Common myeloid progenitor, CD34-positive (primary cell): ENCODE data around the gene ZDHHC14.

ENCODE experiments used
- CTCF ChIA-PET: fragments of 350-600 bp; sonication (Branson Sonifier 250); formaldehyde crosslinking; loops from one replicate; lab custom pipeline; 2021; ENCODE audit warnings: antibody characterized with exemption; lab: Charles Lee
- POLR2A ChIA-PET: fragments of 350-600 bp; sonication (Branson Sonifier 250); formaldehyde crosslinking; loops from one replicate; lab custom pipeline; 2021; ENCODE audit warnings: antibody characterized with exemption; lab: Charles Lee
- DNase-seq, 3 donors: peaks; one replicate each; pipeline versions ENCODE4 v3.0.0 to v3.0.0-alpha.2; 2013
- H3K27ac ChIP-seq, 2 experiments: 1 replicate in 1 of 2; 2 replicates in 1 of 2; pipeline ENCODE4 v1.7.0; 2013; ENCODE audit warnings: inconsistent platforms in 2 of 2, low read length in 2 of 2, mild to moderate bottlenecking in 2 of 2, low read depth in 1 of 2, moderate library complexity in 1 of 2; ENCODE audit not compliant: severe bottlenecking in 2 of 2, insufficient read depth in 1 of 2, poor library complexity in 1 of 2
- H3K27me3 ChIP-seq, 5 experiments: replicated peaks in 2 of 5; 1 replicate in 3 of 5; 2 replicates in 2 of 5; pipeline versions ENCODE4 v1.6.1 to v1.7.0; 2013; ENCODE audit warnings: low read length in 4 of 5, mild to moderate bottlenecking in 2 of 5, moderate library complexity in 2 of 5, inconsistent platforms in 1 of 5; ENCODE audit not compliant: insufficient read depth in 5 of 5, control insufficient read depth in 4 of 5
- H3K36me3 ChIP-seq, 4 experiments: 1 replicate in 2 of 4; 2 replicates in 2 of 4; pipeline versions ENCODE4 v1.6.1 to v1.7.0; 2013; ENCODE audit warnings: low read length in 3 of 4, control low read depth in 1 of 4, mild to moderate bottlenecking in 1 of 4; ENCODE audit not compliant: control insufficient read depth in 4 of 4, insufficient read depth in 4 of 4
- H3K4me1 ChIP-seq, 4 experiments: 1 replicate in 3 of 4; 2 replicates in 1 of 4; pipeline versions ENCODE4 v1.6.1 to v1.7.1; 2013; ENCODE audit warnings: low read length in 3 of 4, mild to moderate bottlenecking in 3 of 4, control low read depth in 1 of 4, inconsistent platforms in 1 of 4, moderate library complexity in 1 of 4; ENCODE audit not compliant: control insufficient read depth in 4 of 4, insufficient read depth in 4 of 4; ENCODE audit errors: control extremely low read depth in 1 of 4
- H3K4me3 ChIP-seq, 7 experiments: 1 replicate in 4 of 7; 2 replicates in 3 of 7; pipeline versions ENCODE4 v1.5.1 to v1.7.0; 2013; ENCODE audit warnings: mild to moderate bottlenecking in 7 of 7, low read length in 6 of 7, moderate library complexity in 6 of 7, inconsistent platforms in 2 of 7, low read depth in 2 of 7, control low read depth in 1 of 7; ENCODE audit not compliant: insufficient read depth in 4 of 7, control insufficient read depth in 1 of 7; ENCODE audit errors: extremely low read depth in 1 of 7
- H3K9me3 ChIP-seq, 5 experiments: 1 replicate in 4 of 5; 2 replicates in 1 of 5; pipeline versions ENCODE4 v1.6.1 to v1.7.1; 2013; ENCODE audit warnings: low read length in 4 of 5, mild to moderate bottlenecking in 2 of 5, inconsistent platforms in 1 of 5, low read depth in 1 of 5, moderate library complexity in 1 of 5; ENCODE audit not compliant: control insufficient read depth in 4 of 5, insufficient read depth in 2 of 5; ENCODE audit errors: control extremely low read depth in 1 of 5
- WGBS: methylation state at CpG from one replicate; pipeline ENCODE4 v1.1.5; 2013; ENCODE audit not compliant: insufficient coverage; 5-methylcytosine and 5-hydroxymethylcytosine counted together

Gene ZDHHC14

GRCh38 chr6:157683707-157684106 lies 302.7 kb downstream of the ZDHHC14 start:
- Histone ChIP-seq H3K4me1 (no peaks in the 10 kb centered on the region), H3K9me3 (no peaks in the 10 kb centered on the region), H3K4me3 (no peak overlapping the region), H3K27ac (no peak overlapping the region), H3K27me3 (peaks cover 0 to 2% (median 0%) of the 10 kb centered on the region in 5 experiments), H3K36me3 (no peaks in the 10 kb centered on the region)
- ChIA-PET CTCF (interaction anchor here (0.9 kb wide), 1 partner anchor 369 kb away, joined by 3 read pairs; no protein-coding TSS in a partner anchor), POLR2A (interaction anchor here (0.7 kb wide), 1 partner anchor 68 kb away, joined by 3 read pairs; no protein-coding TSS in a partner anchor)
- 99% methylated on average over 8 of the region's 8 CpGs for WGBS
- no peak for DNase-seq

GRCh38 chr6:157684620-157685299 lies 303.8 kb downstream of the ZDHHC14 start:
- 88% methylated on average over 10 of the region's 12 CpGs for WGBS

GRCh38 chr6:157685596-157686280 lies 304.7 kb downstream of the ZDHHC14 start:
- no peaks in the 10 kb centered on the region for H3K4me1 ChIP-seq
- H3K27ac ChIP-seq = no peak overlapping the region
- no peaks in the 10 kb centered on the region for H3K36me3 ChIP-seq
- WGBS = 99% methylated on average over 10 of the region's 10 CpGs
- peaks cover 0 to 2% (median 0%) of the 10 kb centered on the region in 5 experiments for H3K27me3 ChIP-seq
- CTCF ChIA-PET = no interaction called here
- POLR2A ChIA-PET = no interaction called here
- H3K4me3 ChIP-seq = no peak overlapping the region
- no peaks in the 10 kb centered on the region for H3K9me3 ChIP-seq
- no peak for DNase-seq

More at GRCh38 chr6:157684620-157685299, 303.8 kb downstream of the ZDHHC14 start:
- Histone ChIP-seq H3K4me1 (no peaks in the 10 kb centered on the region), H3K36me3 (no peaks in the 10 kb centered on the region), H3K4me3 (no peak overlapping the region), H3K27me3 (peaks cover 0 to 2% (median 0%) of the 10 kb centered on the region in 5 experiments), H3K9me3 (no peaks in the 10 kb centered on the region), H3K27ac (no peak overlapping the region)
- ChIA-PET POLR2A (interaction anchor here (0.7 kb wide), 1 partner anchor 70 kb away, joined by 3 read pairs; no protein-coding TSS in a partner anchor), CTCF (interaction anchor here (0.9 kb wide), 1 partner anchor 370 kb away, joined by 3 read pairs; no protein-coding TSS in a partner anchor)
- DNase-seq = no peak

- Histone ChIP-seq H3K27me3 (no peaks in the 10 kb centered on the region), H3K9me3 (no peaks in the 10 kb centered on the region), H3K4me1 (no peaks in the 10 kb centered on the region), H3K36me3 (no peaks in the 10 kb centered on the region), H3K4me3 (no peak overlapping the region), H3K27ac (no peak overlapping the region)
- CTCF ChIA-PET = no interaction called here
- 89% methylated on average over 16 of the region's 17 CpGs for WGBS
- POLR2A ChIA-PET = no interaction called here
- DNase-seq = no peak
Observed at GRCh38 chr6:157688275-157688959, 307.4 kb downstream of the ZDHHC14 start.

GRCh38 chr6:157688960-157689599 lies 308.1 kb downstream of the ZDHHC14 start:
- H3K4me1 ChIP-seq = peaks cover 0 to 3% (median 0%) of the 10 kb centered on the region in 4 experiments
- ChIA-PET CTCF (no interaction called here), POLR2A (interaction anchor here (0.7 kb wide), 1 partner anchor 15 kb away, joined by 3 read pairs; no protein-coding TSS in a partner anchor)
- no peaks in the 10 kb centered on the region for H3K36me3 ChIP-seq
- H3K4me3 ChIP-seq = no peak overlapping the region
- no peaks in the 10 kb centered on the region for H3K27me3 ChIP-seq
- 81% methylated on average over 15 of the region's 17 CpGs for WGBS
- no peak for DNase-seq
- no peaks in the 10 kb centered on the region for H3K9me3 ChIP-seq
- no peak overlapping the region for H3K27ac ChIP-seq

- WGBS = 91% methylated on average over 6 of the region's 7 CpGs
- no peak overlapping the region for H3K4me3 ChIP-seq
- CTCF ChIA-PET = no interaction called here
- peaks cover 0 to 5% (median 0%) of the 10 kb centered on the region in 4 experiments for H3K4me1 ChIP-seq
- H3K27me3 ChIP-seq = no peaks in the 10 kb centered on the region
- no peaks in the 10 kb centered on the region for H3K36me3 ChIP-seq
- POLR2A ChIA-PET = interaction anchor here (0.7 kb wide), 1 partner anchor 16 kb away, joined by 3 read pairs; no protein-coding TSS in a partner anchor
- H3K27ac ChIP-seq = no peak overlapping the region
- DNase-seq = no peak
- H3K9me3 ChIP-seq = no peaks in the 10 kb centered on the region
Observed at GRCh38 chr6:157689875-157690274, 308.9 kb downstream of the ZDHHC14 start.
